ENCODE data around the gene LRIG1. TPM values are rescaled to one million over a fixed set of nuclear protein-coding genes. Genes with fewer than 3 reads are reported as not detected.

LRIG1 gene
- total RNA-seq, 1 experiment from 2014 or later = 16.0 TPM

GRCh38 chr3:66380200-66380932 is 120.5 kb downstream of the LRIG1 start:
- peaks cover 45% of the 10 kb centered on the region for H3K36me3 ChIP-seq

GRCh38 chr3:66379565-66379964 is 121.3 kb downstream of the LRIG1 start:
- Histone ChIP-seq H3K36me3 (peaks cover 38% of the 10 kb centered on the region), H3K27ac (no peak overlapping the region), H3K9me3 (replicated peaks) (no peaks in the 10 kb centered on the region), H3K4me1 (replicated peaks) (0 out of 2 replicates have a peak, but pooled peaks cover 3% of the 10 kb centered on the region), H3K4me3 (no peak overlapping the region), H3K27me3 (replicated peaks) (no peaks in the 10 kb centered on the region)
- DNase-seq (ENCODE audit: low read depth in 1 of 2, low spot score in 2 of 2) = no peak

More at GRCh38 chr3:66380200-66380932, 120.5 kb downstream of the LRIG1 start:
- Histone ChIP-seq H3K9me3 (replicated peaks) (peaks cover 3% of the 10 kb centered on the region; the same call in 1 of the 2 replicates), H3K27me3 (replicated peaks) (no peaks in the 10 kb centered on the region), H3K4me3 (no peak overlapping the region), H3K27ac (no peak overlapping the region), H3K4me1 (replicated peaks) (0 out of 2 replicates have a peak, but pooled peaks cover 3% of the 10 kb centered on the region)
- DNase-seq (ENCODE audit: low read depth in 1 of 2, low spot score in 2 of 2) = no peak

DNA sequence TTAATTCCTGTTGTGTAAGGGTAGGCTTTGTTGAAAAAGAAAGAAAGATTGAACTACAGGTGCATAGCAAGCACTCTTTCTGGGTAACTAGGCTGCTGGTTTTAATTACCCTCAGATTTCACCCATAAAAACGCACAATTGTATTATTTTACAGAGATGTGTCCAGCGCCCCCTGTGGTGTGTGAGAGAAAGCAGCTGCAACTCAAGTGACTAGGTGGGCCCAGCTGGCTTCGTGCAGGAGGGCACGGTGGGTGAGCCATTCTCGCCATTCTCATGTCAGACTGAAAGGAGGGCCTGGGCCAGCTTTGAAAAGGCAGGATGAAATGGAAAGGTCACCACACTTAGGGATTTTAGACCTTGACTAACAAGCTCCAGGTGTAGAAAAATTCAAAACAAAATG is 122.6 kb downstream of the LRIG1 start:
- no peak overlapping the region for H3K4me3 ChIP-seq
- H3K4me1 ChIP-seq (replicated peaks) = 0 out of 2 replicates have a peak, but pooled peaks cover 3% of the 10 kb centered on the region
- DNase-seq (ENCODE audit: low read depth in 1 of 2, low spot score in 2 of 2) = no peak
- H3K36me3 ChIP-seq = peaks cover 31% of the 10 kb centered on the region
- no peak overlapping the region for H3K27ac ChIP-seq
- H3K9me3 ChIP-seq (replicated peaks) = no peaks in the 10 kb centered on the region
- no peaks in the 10 kb centered on the region for H3K27me3 ChIP-seq (replicated peaks)

- H3K27me3 ChIP-seq (replicated peaks) = no peaks in the 10 kb centered on the region
- H3K9me3 ChIP-seq (replicated peaks) = no peaks in the 10 kb centered on the region
- 0 out of 2 replicates have a peak, but pooled peaks cover 3% of the 10 kb centered on the region for H3K4me1 ChIP-seq (replicated peaks)
- DNase-seq (ENCODE audit: low read depth in 1 of 2, low spot score in 2 of 2) = no peak
- peaks cover 31% of the 10 kb centered on the region for H3K36me3 ChIP-seq
- H3K4me3 ChIP-seq = no peak overlapping the region
- no peak overlapping the region for H3K27ac ChIP-seq
Observed at GRCh38 chr3:66377800-66378199, 123.0 kb downstream of the LRIG1 start.

DNA sequence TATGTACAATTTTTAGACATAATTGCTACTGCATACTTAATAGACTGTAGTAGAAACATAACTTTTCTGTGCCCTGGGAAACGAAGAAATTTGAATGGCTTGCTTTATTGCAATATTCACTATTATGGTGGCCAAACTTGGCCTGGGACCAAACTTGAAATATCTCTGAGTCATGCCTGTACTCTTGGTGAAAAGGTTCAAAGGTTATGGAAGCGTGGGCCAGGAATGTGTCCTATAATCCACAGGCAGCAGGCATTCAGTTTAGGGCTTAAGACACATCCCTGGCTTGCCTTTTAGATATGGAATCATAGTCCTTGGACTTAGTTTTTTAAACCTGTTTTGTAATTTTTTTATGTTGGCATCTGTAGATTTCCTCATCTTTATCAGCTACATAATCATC is 124.3 kb downstream of the LRIG1 start:
- Histone ChIP-seq H3K4me3 (no peak overlapping the region), H3K27ac (no peak overlapping the region), H3K4me1 (replicated peaks) (0 out of 2 replicates have a peak, but pooled peaks cover 3% of the 10 kb centered on the region), H3K9me3 (replicated peaks) (no peaks in the 10 kb centered on the region), H3K27me3 (replicated peaks) (no peaks in the 10 kb centered on the region), H3K36me3 (peaks cover 26% of the 10 kb centered on the region)
- DNase-seq (ENCODE audit: low read depth in 1 of 2, low spot score in 2 of 2) = no peak

DNA sequence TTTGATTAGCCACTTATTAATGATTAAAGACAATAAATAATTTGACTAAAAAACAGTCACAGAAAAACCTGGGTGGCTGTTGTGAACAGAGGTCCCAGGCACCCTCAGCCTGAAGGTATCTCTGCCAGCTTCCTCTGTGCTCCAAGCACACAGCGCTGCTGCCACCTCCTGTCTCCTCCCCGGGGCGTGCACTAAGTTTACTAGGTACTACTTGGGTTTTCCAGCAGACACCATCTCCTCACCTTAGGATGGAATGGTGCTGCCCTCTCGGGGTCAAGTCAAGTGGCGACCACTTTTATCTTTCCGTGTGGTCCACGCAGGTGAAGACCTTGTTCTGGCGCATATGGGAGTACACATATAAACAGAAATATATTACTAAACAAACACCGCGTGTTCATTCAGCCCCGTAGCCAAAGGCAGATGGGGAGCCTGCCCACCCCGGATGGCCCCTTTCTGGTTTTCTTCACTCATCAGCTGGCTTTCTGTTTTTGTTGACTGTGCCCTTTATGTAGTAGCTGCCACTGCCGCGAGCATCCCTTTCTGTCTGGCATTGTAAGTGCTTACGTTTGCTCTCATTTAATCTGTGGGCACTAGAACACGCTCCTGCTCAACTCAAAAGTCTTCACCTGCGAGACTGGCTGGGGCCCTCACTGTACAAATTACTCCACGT is 128.0 kb downstream of the LRIG1 start:
- Histone ChIP-seq H3K4me3 (no peak overlapping the region), H3K27me3 (replicated peaks) (no peaks in the 10 kb centered on the region), H3K9me3 (replicated peaks) (no peaks in the 10 kb centered on the region), H3K27ac (no peak overlapping the region), H3K4me1 (replicated peaks) (0 out of 2 replicates have a peak, but pooled peaks cover 3% of the 10 kb centered on the region), H3K36me3 (no peaks in the 10 kb centered on the region; the same call in none of the 2 replicates)
- peak; percentile 28 to 59 for DNase-seq (ENCODE audit: low read depth in 1 of 2, low spot score in 2 of 2)

- no peak overlapping the region for H3K27ac ChIP-seq
- no peaks in the 10 kb centered on the region; the same call in 1 of the 2 replicates for H3K36me3 ChIP-seq
- H3K27me3 ChIP-seq (replicated peaks) = no peaks in the 10 kb centered on the region
- DNase-seq (ENCODE audit: low read depth in 1 of 2, low spot score in 2 of 2) = no peak
- H3K9me3 ChIP-seq (replicated peaks) = no peaks in the 10 kb centered on the region
- H3K4me1 ChIP-seq (replicated peaks) = no peaks in the 10 kb centered on the region
- no peak overlapping the region for H3K4me3 ChIP-seq
Observed at GRCh38 chr3:66371432-66371831, 129.4 kb downstream of the LRIG1 start.

- no peaks in the 10 kb centered on the region for H3K9me3 ChIP-seq (replicated peaks)
- DNase-seq (ENCODE audit: low read depth in 1 of 2, low spot score in 2 of 2) = no peak
- H3K4me1 ChIP-seq (replicated peaks) = no peaks in the 10 kb centered on the region
- no peak overlapping the region for H3K4me3 ChIP-seq
- no peaks in the 10 kb centered on the region for H3K27me3 ChIP-seq (replicated peaks)
- H3K36me3 ChIP-seq = no peaks in the 10 kb centered on the region
- H3K27ac ChIP-seq = no peak overlapping the region
Observed at GRCh38 chr3:66370179-66370578, 130.6 kb downstream of the LRIG1 start.

DNA sequence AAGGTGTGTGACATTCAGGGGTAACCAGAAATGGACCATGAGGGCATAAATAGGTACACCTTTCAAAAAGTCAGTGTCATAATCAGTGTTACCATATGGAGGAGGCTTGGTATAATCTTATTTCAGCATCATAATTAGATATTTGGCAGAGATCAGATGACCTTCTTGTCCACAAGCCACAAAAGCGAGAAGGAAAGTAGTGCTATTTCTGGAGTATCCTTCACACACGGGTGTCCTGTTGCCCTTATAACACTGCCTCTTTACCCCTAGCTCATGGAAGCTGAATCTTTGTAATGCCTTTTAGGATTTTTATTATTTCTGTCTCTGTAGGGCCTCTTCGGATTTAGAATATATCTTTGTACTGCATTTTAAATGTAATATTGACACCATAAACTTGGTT is 132.8 kb downstream of the LRIG1 start:
- Histone ChIP-seq H3K9me3 (replicated peaks) (no peaks in the 10 kb centered on the region), H3K4me1 (replicated peaks) (peaks cover 5% of the 10 kb centered on the region), H3K27ac (no peak overlapping the region), H3K4me3 (no peak overlapping the region), H3K36me3 (no peaks in the 10 kb centered on the region), H3K27me3 (replicated peaks) (no peaks in the 10 kb centered on the region)
- DNase-seq (ENCODE audit: low read depth in 1 of 2, low spot score in 2 of 2) = no peak

- Histone ChIP-seq H3K9me3 (replicated peaks) (no peaks in the 10 kb centered on the region), H3K4me1 (replicated peaks) (peaks cover 18% of the 10 kb centered on the region), H3K36me3 (no peaks in the 10 kb centered on the region), H3K27me3 (replicated peaks) (no peaks in the 10 kb centered on the region), H3K4me3 (no peak overlapping the region), H3K27ac (no peak overlapping the region)
- no peak for DNase-seq (ENCODE audit: low read depth in 1 of 2, low spot score in 2 of 2)
Observed at GRCh38 chr3:66366747-66367146, 134.1 kb downstream of the LRIG1 start.

GRCh38 chr3:66365080-66365479 is 135.7 kb downstream of the LRIG1 start:
- Histone ChIP-seq H3K4me3 (no peak overlapping the region), H3K36me3 (no peaks in the 10 kb centered on the region), H3K27me3 (replicated peaks) (no peaks in the 10 kb centered on the region), H3K27ac (no peak overlapping the region), H3K9me3 (replicated peaks) (no peaks in the 10 kb centered on the region), H3K4me1 (replicated peaks) (peaks cover 20% of the 10 kb centered on the region)
- no peak for DNase-seq (ENCODE audit: low read depth in 1 of 2, low spot score in 2 of 2)

DNA sequence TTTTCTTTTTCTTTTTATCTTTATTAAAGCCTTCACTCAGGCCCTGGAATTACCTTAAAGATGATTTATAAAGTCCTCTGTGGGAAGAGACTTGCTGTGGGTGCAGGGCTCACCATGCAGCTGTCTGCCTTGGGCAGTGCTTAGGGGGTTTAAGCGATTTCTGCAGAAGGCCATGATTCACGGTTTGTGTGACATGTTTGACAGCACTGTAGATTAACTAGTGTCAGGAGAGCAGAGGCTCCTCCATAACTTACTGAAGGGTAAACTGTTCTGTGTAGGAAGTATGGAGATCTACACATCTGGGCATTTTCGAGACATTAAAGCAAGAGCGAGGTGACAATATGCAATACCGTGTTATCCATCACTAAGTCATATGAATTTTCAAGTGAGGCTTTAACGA is 137.7 kb downstream of the LRIG1 start:
- no peak for DNase-seq (ENCODE audit: low read depth in 1 of 2, low spot score in 2 of 2)
- H3K27ac ChIP-seq = peak overlapping the region; percentile 91

DNA sequence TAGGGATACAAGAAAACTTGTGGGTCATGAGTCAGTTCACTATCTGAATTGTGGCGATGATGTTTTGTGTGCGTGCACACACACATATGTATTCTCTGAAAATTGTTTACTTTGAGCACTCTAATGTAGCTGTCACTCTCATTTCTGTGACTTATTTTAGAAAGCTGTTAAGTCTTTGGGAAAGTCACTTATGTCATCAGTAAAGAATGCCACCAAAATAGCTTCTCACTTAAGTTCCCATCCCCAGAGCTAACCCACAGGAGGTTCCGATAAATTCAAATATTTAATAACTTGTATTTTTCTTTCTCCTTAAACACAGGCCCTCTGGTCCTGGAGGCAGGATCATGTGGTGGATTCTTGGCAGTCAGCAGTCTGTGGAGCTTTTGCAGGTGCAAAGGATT is 138.3 kb downstream of the LRIG1 start:
- H3K4me3 ChIP-seq = no peak overlapping the region
- H3K4me1 ChIP-seq (replicated peaks) = peaks cover 20% of the 10 kb centered on the region
- DNase-seq (ENCODE audit: low read depth in 1 of 2, low spot score in 2 of 2) = peak in 1 of 2 experiments; percentile 81
- H3K27me3 ChIP-seq (replicated peaks) = no peaks in the 10 kb centered on the region
- no peaks in the 10 kb centered on the region for H3K36me3 ChIP-seq
- H3K27ac ChIP-seq = peak overlapping the region; percentile 91
- no peaks in the 10 kb centered on the region for H3K9me3 ChIP-seq (replicated peaks)

More for the DNA sequence above, 137.7 kb downstream of the LRIG1 start:
- H3K36me3 ChIP-seq = no peaks in the 10 kb centered on the region
- H3K4me3 ChIP-seq = no peak overlapping the region
- no peaks in the 10 kb centered on the region for H3K27me3 ChIP-seq (replicated peaks)
- H3K9me3 ChIP-seq (replicated peaks) = no peaks in the 10 kb centered on the region
- peaks cover 20% of the 10 kb centered on the region for H3K4me1 ChIP-seq (replicated peaks)

DNA sequence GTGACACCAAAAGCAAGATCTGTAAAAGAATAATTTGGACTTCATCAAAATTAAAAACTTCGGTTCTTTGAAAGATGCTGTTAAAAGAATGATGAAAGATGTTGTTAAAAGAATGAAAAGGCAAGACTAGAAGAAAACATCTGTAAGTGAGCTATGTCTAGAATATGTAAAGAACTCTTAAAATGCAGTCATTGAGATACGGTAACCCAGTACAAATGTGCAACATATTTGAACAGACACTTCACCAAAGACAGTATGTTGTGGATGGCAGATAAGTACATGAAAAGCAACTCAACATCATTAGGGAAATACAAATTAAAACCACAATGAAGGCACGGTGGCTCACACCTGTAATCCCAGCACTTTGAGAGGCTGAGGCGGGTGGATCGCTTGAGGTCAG is 139.5 kb downstream of the LRIG1 start:
- no peak overlapping the region for H3K27ac ChIP-seq
- no peaks in the 10 kb centered on the region for H3K36me3 ChIP-seq
- DNase-seq (ENCODE audit: low read depth in 1 of 2, low spot score in 2 of 2) = no peak
- H3K9me3 ChIP-seq (replicated peaks) = no peaks in the 10 kb centered on the region
- no peak overlapping the region for H3K4me3 ChIP-seq
- H3K4me1 ChIP-seq (replicated peaks) = peaks cover 20% of the 10 kb centered on the region
- H3K27me3 ChIP-seq (replicated peaks) = no peaks in the 10 kb centered on the region

All from SJSA1 (cell line).